Endothelial cell of umbilical vein (primary cell): ENCODE results near the gene SGK2. TPM values are rescaled to one million over a fixed set of nuclear protein-coding genes. Genes with fewer than 3 reads are reported as not detected.
"Not testable (repeated sequence)": the region's sequence is repeated elsewhere in the genome, so short reads cannot be mapped to it uniquely, and the experiment has no call there.

ENCODE experiments used
- BruUV-seq: library from RNA; stranded (reverse); fragments of 400-500 nt; replicated peaks from 2 replicates; lab custom pipeline; 2021; lab: Mats Ljungman, UMichigan
- CTCF ChIA-PET: fragments of 300-600, 350-600 bp; sonication (Branson Sonifier 250); formaldehyde crosslinking; loops from one replicate; lab custom pipeline; 2021; ENCODE audit warnings: antibody characterized with exemption, inconsistent platforms; lab: Charles Lee
- POLR2A ChIA-PET: fragments of 300-600, 350-600 bp; sonication (Branson Sonifier 250); formaldehyde crosslinking; loops from one replicate; lab custom pipeline; 2021; ENCODE audit warnings: antibody characterized with exemption, inconsistent platforms; lab: Charles Lee
- DNase-seq: peaks from one replicate; pipeline ENCODE4 v3.0.0-alpha.2; 2011; ENCODE audit warnings: low read depth, low spot score
- FAIRE-seq: peaks from 2 replicates; lab custom pipeline; 2011; peaks lifted over from hg19 to GRCh38; lab: Jason Lieb, UNC
- H2AFZ ChIP-seq: 2 replicates; pipeline ENCODE4 v1.6.0; 2012; ENCODE audit warnings: low read depth, low read length, control low read depth, inconsistent platforms
- H3K27ac ChIP-seq: 2 replicates; pipeline ENCODE4 v1.5.1; 2011; ENCODE audit warnings: low read depth, mild to moderate bottlenecking, control low read depth, low read length, moderate library complexity; ENCODE audit not compliant: insufficient read depth
- H3K27me3 ChIP-seq, 2 experiments: 2 replicates each; pipeline versions ENCODE4 v1.6.0 to v1.6.1; 2011; ENCODE audit warnings: low read length in 2 of 2, mixed read lengths in 1 of 2; ENCODE audit not compliant: control insufficient read depth in 2 of 2, insufficient read depth in 2 of 2
- H3K36me3 ChIP-seq, 2 experiments: 2 replicates in 1 of 2; 3 replicates in 1 of 2; pipeline ENCODE4 v1.5.1; 2011; ENCODE audit warnings: low read length in 2 of 2, mild to moderate bottlenecking in 1 of 2, moderate library complexity in 1 of 2; ENCODE audit not compliant: control insufficient read depth in 2 of 2, insufficient read depth in 2 of 2; ENCODE audit errors: extremely low read depth in 1 of 2
- H3K4me1 ChIP-seq: 3 replicates; pipeline ENCODE4 v1.5.1; 2011; ENCODE audit warnings: mild to moderate bottlenecking, low read length; ENCODE audit not compliant: control insufficient read depth, insufficient read depth; ENCODE audit errors: extremely low read depth
- H3K4me2 ChIP-seq: 2 replicates; pipeline ENCODE4 v1.6.1; 2011; ENCODE audit warnings: low read length, control low read depth, mixed read lengths; ENCODE audit not compliant: insufficient read depth
- H3K4me3 ChIP-seq, 3 experiments: fragments of 200-600 bp in 1 of 3; sonication (generic), shearing (Covaris generic) in 1 of 3; replicated peaks in 1 of 3; 2 replicates each; pipeline ENCODE4 v1.5.1; 2011 to 2016; ENCODE audit warnings: control low read depth in 3 of 3, low read length in 3 of 3, mild to moderate bottlenecking in 2 of 3, inconsistent platforms in 1 of 3, low read depth in 1 of 3, moderate library complexity in 1 of 3; ENCODE audit not compliant: insufficient read depth in 1 of 3
- H3K79me2 ChIP-seq: 2 replicates; pipeline ENCODE4 v1.6.0; 2012; ENCODE audit warnings: low read length, inconsistent platforms; ENCODE audit not compliant: control insufficient read depth, insufficient read depth
- H3K9ac ChIP-seq: replicated peaks from 2 replicates; pipeline ENCODE3; 2011; ENCODE audit warnings: low read length, control low read depth; ENCODE audit not compliant: insufficient read depth; ENCODE audit errors: extremely low read depth
- H3K9me1 ChIP-seq: replicated peaks from 3 replicates; pipeline ENCODE4 v1.6.0; 2011; ENCODE audit warnings: mild to moderate bottlenecking, low read length; ENCODE audit not compliant: control insufficient read depth, insufficient read depth; ENCODE audit errors: extremely low read depth
- H3K9me3 ChIP-seq: replicated peaks from 2 replicates; pipeline ENCODE4 v1.5.1; 2012; ENCODE audit warnings: low read length, inconsistent platforms; ENCODE audit not compliant: control insufficient read depth, insufficient read depth
- H4K20me1 ChIP-seq: replicated peaks from 2 replicates; pipeline ENCODE3; 2011; ENCODE audit warnings: mild to moderate bottlenecking, low read length; ENCODE audit not compliant: control insufficient read depth, insufficient read depth; ENCODE audit errors: extremely low read depth
- EZH2 ChIP-seq: IDR thresholded peaks from 2 replicates; pipeline ENCODE4 v1.6.1; 2012; ENCODE audit warnings: borderline replicate concordance, low read depth, mild to moderate bottlenecking, moderate library complexity, low read length, inconsistent platforms; ENCODE audit not compliant: severe bottlenecking
- FOS ChIP-seq: IDR thresholded peaks from 2 replicates; pipeline ENCODE4 v1.6.1; 2011; ENCODE audit warnings: mild to moderate bottlenecking, low read length, moderate library complexity, borderline replicate concordance; ENCODE audit not compliant: insufficient read depth
- GATA2 ChIP-seq: IDR thresholded peaks from 2 replicates; pipeline ENCODE4 v1.7.0; 2011; ENCODE audit warnings: low read depth, mild to moderate bottlenecking, moderate library complexity, mixed read lengths, low read length; ENCODE audit not compliant: insufficient read length, insufficient read depth
- JUN ChIP-seq: IDR thresholded peaks from 2 replicates; pipeline ENCODE4 v1.6.1; 2011; ENCODE audit warnings: borderline replicate concordance, low read depth; ENCODE audit not compliant: insufficient read length, insufficient read depth
- MYC ChIP-seq: IDR thresholded peaks from one replicate; pipeline ENCODE4 v1.6.1; 2011; ENCODE audit warnings: mild to moderate bottlenecking, low read depth, low read length
- POLR2A ChIP-seq: IDR thresholded peaks from 2 replicates; pipeline ENCODE4 v1.6.1; 2012; ENCODE audit warnings: low read depth, mild to moderate bottlenecking, control low read depth, low read length
- POLR2AphosphoS5 ChIP-seq: IDR thresholded peaks from 2 replicates; pipeline ENCODE4 v1.6.1; 2012; ENCODE audit warnings: low read depth, mild to moderate bottlenecking, control low read depth, low read length, moderate library complexity; ENCODE audit not compliant: insufficient read depth
- dilution Hi-C: fragments of 300-500 bp; cut with MboI; formaldehyde crosslinking; loops from one replicate; pipeline ENCODE4 v1.15.0; 2019; ENCODE audit warnings: low sequenced_read_pairs; ENCODE audit not compliant: extremely low pct_ligation_motif_present
- intact Hi-C: fragments of 100-400 bp; cut with micrococcal nuclease; formaldehyde crosslinking; loops from one replicate; pipeline ENCODE4 v1.10.0; 2022
- polyA plus RNA-seq, 4 experiments: library from polyadenylated mRNA; depleted of rRNA in 3 of 4; stranded (reverse) in 3 of 4; unstranded in 1 of 4; fragments of >200 nt; gene quantifications; 2 replicates each; pipeline versions ENCODE4 v1.2.1 to v1.2.3, GENCODE V29; 2011 to 2012; ENCODE audit warnings: missing spikeins in 1 of 4
- total RNA-seq: library from RNA; stranded (reverse); gene quantifications from 2 replicates; pipeline ENCODE4 v1.2.3, GENCODE V29; 2021
- TF ChIP-seq, protein P1 (sequence below), 2 donors: IDR thresholded peaks; 1 replicate in 1 of 2; 2 replicates in 1 of 2; pipeline ENCODE4 v1.5.1; 2011; ENCODE audit warnings: low read length in 2 of 2, mild to moderate bottlenecking in 2 of 2, moderate library complexity in 2 of 2, control low read depth in 1 of 2, inconsistent platforms in 1 of 2, low read depth in 1 of 2; ENCODE audit not compliant: insufficient read depth in 1 of 2; ENCODE audit errors: extremely low read depth in 1 of 2
- TF ChIP-seq, protein P2 (sequence below): IDR thresholded peaks from 2 replicates; pipeline ENCODE4 v1.6.1; 2011; ENCODE audit not compliant: insufficient read depth, insufficient read length

The SGK2 gene
- total and polyA plus RNA-seq, 2 donors (not counting 3 experiments of a cell fraction or from before 2014, with no cell fraction given): 0.21 to 0.27 TPM

DNA sequence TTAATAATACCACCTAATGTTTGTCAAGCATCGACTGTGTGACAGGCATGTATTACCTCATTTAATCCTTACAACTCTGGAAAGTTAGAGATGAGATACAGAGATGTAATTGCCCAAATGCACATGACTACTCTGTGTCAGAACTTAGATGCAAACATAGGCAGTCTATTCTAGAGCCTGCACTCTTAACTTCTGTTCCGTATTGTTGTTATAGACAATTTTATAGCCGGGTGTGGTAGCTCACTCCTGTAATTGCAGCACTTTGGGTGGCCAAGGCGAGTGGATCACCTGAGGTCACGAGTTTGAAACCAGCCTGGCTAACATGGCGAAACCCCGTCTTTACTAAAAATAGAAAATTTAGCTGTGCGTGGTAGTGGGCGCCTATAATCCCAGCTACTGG lies 46.9 kb downstream of the SGK2 start:
- no peaks in the 10 kb centered on the region for H3K9me3 ChIP-seq
- no TSS peak for BruUV-seq

DNA sequence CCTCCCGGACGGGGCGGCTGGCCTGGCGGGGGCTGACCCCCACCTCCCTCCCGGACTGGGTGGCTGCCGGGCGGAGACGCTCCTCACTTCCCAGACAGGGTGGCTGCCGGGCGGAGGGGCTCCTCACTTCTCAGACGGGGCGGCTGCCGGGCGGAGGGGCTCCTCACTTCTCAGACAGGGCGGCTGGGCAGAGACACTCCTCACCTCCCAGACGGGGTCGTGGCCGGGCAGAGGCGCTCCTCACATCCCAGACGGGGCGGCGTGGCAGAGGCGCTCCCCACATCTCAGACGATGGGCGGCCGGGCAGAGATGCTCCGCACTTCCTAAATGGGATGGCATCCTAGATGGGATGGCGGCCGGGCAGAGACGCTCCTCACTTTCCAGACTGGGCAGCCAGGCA lies 48.5 kb downstream of the SGK2 start:
- H3K27me3 ChIP-seq, H3K9me3 ChIP-seq, H3K9me1 ChIP-seq, FAIRE-seq, H3K4me2 ChIP-seq, H2AFZ ChIP-seq, H3K79me2 ChIP-seq, CTCF ChIA-PET, H3K27ac ChIP-seq, dilution Hi-C loops, DNase-seq, H3K4me3 ChIP-seq, POLR2A ChIA-PET, H3K4me1 ChIP-seq, H3K36me3 ChIP-seq, H3K9ac ChIP-seq, H4K20me1 ChIP-seq, intact Hi-C loops, BruUV-seq: not testable (repeated sequence)

More for the DNA sequence above, 46.9 kb downstream of the SGK2 start:
- no peaks in the 10 kb centered on the region for H3K27me3 ChIP-seq
- no peaks in the 10 kb centered on the region for H3K4me1 ChIP-seq
- ChIA-PET CTCF (interaction anchor here (1.0 to 1.5 kb wide), 2 partner anchors 67 to 157 kb away, joined by 3 to 4 read pairs; no protein-coding TSS in a partner anchor), POLR2A (no interaction called here)
- peaks cover 4 to 8% of the 10 kb centered on the region in 2 experiments for H3K36me3 ChIP-seq
- no peak for TF ChIP-seq POLR2A
- no peak for TF ChIP-seq FOS
- no peak for TF ChIP-seq POLR2AphosphoS5
- TF ChIP-seq, protein P1, sequence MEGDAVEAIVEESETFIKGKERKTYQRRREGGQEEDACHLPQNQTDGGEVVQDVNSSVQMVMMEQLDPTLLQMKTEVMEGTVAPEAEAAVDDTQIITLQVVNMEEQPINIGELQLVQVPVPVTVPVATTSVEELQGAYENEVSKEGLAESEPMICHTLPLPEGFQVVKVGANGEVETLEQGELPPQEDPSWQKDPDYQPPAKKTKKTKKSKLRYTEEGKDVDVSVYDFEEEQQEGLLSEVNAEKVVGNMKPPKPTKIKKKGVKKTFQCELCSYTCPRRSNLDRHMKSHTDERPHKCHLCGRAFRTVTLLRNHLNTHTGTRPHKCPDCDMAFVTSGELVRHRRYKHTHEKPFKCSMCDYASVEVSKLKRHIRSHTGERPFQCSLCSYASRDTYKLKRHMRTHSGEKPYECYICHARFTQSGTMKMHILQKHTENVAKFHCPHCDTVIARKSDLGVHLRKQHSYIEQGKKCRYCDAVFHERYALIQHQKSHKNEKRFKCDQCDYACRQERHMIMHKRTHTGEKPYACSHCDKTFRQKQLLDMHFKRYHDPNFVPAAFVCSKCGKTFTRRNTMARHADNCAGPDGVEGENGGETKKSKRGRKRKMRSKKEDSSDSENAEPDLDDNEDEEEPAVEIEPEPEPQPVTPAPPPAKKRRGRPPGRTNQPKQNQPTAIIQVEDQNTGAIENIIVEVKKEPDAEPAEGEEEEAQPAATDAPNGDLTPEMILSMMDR (IDR thresholded peaks at IDR 0.05; ENCODE audit: extremely low read depth in 1 of 2, insufficient read depth in 1 of 2, low read depth in 1 of 2, low read length in 2 of 2): no peak
- no peak for TF ChIP-seq EZH2
- no peak for TF ChIP-seq MYC
- TF ChIP-seq GATA2: no peak
- TF ChIP-seq, protein P2, sequence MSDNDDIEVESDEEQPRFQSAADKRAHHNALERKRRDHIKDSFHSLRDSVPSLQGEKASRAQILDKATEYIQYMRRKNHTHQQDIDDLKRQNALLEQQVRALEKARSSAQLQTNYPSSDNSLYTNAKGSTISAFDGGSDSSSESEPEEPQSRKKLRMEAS: no peak
- no peak for TF ChIP-seq JUN
- H3K9ac ChIP-seq: no peak overlapping the region
- no peaks in the 10 kb centered on the region for H4K20me1 ChIP-seq
- FAIRE-seq: no peak
- no peak overlapping the region for H3K27ac ChIP-seq
- no peak overlapping the region for H3K4me2 ChIP-seq
- no peak overlapping the region for H3K4me3 ChIP-seq
- intact Hi-C loops: no loop called here
- H3K79me2 ChIP-seq: no peaks in the 10 kb centered on the region
- dilution Hi-C loops: no loop called here
- H2AFZ ChIP-seq: no peak overlapping the region
- DNase-seq: no peak
- no peaks in the 10 kb centered on the region for H3K9me1 ChIP-seq
